GM21737 (cell line): Measurements from ENCODE around the gene SRRD.

Experiments used
- ATAC-seq: cut with Tn5 transposase; IDR thresholded peaks from one replicate; pipeline ENCODE4 v1.9.1; 2021; ENCODE audit warnings: mild to moderate bottlenecking, moderate library complexity; ENCODE audit not compliant: unreplicated experiment

The SRRD gene

DNA sequence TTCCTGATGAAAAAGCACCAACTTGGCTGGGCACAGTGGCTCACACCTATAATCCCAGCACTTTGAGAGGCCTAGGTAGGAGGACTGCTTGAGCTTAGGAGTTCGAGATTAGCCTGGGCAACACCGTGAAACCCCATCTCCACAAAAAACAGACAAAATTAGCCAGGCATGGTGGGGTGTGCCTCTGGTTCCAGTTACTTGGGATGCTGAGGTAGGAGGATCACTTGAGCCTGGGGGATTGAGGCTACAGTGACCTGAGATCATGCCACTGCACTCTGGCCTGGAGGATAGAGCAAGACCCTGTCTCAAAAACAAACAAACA lies 3.1 kb upstream of the SRRD start:
- no peak for ATAC-seq

GRCh38 chr22:26481112-26481693 lies 2.5 kb upstream of the SRRD start:
- no peak for ATAC-seq

GRCh38 chr22:26481694-26482093 lies 2.0 kb upstream of the SRRD start:
- ATAC-seq: no peak

DNA sequence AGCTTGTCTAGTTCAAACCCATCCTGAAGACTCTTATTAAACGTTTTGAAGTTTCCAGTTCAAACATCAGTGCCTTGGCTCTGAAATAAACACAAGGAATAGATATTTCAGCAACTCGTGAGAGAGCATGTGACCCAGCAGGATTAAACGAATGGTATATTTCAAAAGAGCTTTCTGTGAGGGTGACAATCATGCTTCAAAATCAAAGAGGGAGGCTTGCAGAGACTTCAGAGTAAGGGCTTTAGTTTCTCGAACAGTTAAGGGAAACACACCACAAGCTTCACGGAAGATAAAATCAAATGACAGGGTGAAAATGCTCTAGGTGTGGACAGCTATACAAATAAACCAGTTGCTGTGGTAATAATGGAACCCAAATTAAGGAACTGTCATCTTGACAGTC lies 1.5 kb upstream of the SRRD start:
- ATAC-seq: no peak

DNA sequence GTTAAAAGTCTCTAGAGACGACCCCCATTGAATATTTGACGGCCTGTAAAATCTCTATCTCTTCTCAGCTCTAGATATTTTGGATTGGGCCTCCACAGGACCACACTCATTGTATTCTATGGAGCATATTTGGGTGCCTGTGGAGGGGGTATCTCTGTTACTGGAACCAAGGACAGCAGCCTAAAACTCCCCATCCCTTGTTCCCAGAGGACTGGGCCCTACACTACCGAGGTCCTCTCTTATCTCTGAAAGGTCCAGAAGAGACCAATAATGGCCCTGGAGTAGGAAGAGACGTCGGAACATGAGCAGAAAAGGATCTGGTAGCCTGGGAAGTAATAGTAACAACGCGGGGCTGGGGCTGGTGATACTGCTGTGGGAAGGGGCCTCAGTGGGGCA lies 636 bp upstream of the SRRD start:
- ATAC-seq: no peak

- peak; percentile 7 for ATAC-seq
Observed at GRCh38 chr22:26484360-26484706, 656 bp downstream of the SRRD start.

DNA sequence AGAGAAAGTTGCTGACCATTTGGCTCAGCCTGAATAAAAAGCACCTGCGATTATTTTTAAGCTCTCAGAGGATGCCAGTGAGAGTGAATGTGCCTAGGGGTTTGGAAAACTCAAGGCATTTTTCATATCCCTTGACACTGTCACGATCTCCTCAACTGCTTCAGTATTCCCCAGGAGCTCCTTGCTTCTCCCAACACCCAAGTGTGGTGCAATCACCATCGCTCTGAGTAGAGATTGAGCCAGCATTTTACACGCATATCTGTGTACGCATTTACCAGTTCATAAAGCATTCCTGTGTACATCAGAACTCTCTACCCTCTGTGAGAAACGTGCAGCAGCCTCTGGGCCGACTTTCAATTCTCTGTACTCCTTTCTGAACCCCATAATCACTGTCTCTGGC lies 1.3 kb downstream of the SRRD start:
- no peak for ATAC-seq

GRCh38 chr22:26485806-26486390 lies 2.2 kb downstream of the SRRD start:
- no peak for ATAC-seq

GRCh38 chr22:26486394-26486793 lies 2.7 kb downstream of the SRRD start:
- no peak for ATAC-seq

GRCh38 chr22:26487996-26488395 lies 4.3 kb downstream of the SRRD start:
- no peak for ATAC-seq

GRCh38 chr22:26489447-26490036 lies 5.9 kb downstream of the SRRD start:
- ATAC-seq: no peak

DNA sequence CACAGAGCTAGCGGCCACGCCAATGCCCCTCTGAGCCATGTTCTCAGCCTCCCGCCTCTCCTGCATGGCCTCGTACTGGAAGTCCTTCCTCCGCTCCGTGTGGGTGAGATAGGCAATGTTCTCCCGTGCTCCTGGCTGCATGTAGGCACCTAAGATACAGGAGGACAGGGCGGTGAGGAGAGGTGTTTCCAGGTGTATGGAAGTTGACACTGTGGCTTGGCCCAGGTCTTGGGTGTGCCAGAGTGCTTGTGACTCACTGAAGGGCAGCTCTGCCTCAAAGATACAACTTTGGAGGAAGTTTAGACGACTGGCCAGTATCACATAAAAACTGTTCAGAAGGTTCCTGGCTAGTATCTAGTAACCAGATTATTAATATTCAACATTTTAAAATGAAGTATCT lies 8.5 kb downstream of the SRRD start:
- ATAC-seq: no peak

GRCh38 chr22:26494506-26494905 lies 10.8 kb downstream of the SRRD start:
- no peak for ATAC-seq

DNA sequence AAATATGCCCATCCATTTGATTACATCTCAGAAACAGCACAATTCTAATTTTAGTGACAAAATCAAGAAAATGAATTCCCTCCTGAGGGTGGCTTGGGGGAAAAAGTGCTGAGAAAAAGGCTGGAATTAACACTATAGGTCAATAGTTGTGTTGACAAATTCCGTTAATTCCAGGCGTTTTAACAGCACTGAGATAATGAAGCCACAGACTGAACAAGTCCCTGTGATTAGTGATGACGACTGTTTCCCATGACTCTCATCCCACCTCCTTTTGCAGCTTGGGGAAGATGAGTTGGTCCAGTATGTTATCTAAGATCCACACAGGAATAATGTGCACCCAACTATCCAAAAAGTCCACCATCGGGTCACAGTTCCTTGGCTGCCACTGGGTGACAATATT lies 12.8 kb downstream of the SRRD start:
- no peak for ATAC-seq

DNA sequence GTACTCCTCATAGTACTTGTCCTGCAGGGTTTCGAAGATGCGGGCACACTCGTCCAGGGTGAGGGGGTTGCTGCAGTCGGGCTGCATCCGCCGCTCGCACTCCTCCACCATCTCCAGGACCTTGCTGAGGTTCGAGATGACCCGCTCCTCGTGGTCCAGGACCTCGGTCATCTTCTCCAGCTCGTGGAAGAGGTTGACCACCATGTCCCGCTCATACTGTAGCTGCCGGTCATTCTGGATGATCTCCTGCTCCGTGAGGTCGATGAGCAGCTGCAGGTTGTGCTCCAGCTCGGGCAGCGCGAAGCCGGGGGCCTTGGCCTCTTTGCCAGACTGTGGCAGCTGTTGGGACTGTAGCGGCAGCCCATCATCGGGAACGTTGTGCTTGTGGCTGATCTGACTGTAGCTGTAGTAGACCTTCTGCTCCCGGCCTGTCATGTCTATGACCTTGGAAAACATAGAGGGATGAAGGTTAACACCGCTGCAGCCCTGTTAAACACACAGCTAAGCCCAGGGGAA lies 15.6 kb downstream of the SRRD start:
- no peak for ATAC-seq

GRCh38 chr22:26501996-26502395 lies 18.3 kb downstream of the SRRD start:
- no peak for ATAC-seq

DNA sequence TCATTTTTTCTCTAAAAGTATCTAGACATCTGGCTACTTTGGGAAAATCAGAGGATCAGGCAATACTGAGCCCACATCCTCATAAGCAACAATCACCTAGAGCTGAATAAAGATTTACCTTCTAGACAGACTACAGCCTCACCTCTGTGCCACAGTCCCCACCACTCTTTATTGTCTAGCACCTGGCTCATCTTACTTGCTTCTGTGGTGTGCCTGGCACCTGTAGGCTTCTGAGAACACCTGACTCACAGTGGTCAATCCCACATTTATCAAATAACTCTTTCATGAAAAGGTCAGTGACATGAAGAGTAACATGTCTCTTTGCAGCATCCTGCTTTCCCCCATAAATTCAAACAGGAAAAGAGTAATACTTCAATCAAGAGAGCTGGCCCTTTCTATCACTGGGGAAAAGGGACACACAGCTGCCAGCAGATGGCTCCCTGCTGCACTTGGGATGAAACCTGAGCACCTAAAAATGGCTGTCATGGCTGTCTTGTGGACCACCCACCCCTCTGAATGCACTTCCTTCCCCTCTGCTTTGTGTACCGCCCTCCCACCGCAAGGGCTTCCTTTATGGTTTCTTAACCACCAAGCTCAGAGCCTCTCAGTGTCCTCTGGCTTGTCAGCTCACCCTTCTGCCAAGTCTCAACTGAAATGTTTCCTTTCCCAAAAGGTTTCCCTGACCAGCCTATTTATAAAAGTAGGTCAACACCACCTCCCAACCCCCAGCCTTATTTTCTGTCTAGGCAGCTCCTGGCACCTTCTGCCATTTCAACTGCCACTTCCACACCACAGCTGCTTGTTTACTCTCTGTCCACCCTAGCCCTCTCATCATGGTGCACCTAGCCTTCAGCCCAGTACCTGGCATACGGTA lies 19.2 kb downstream of the SRRD start:
- no peak for ATAC-seq

DNA sequence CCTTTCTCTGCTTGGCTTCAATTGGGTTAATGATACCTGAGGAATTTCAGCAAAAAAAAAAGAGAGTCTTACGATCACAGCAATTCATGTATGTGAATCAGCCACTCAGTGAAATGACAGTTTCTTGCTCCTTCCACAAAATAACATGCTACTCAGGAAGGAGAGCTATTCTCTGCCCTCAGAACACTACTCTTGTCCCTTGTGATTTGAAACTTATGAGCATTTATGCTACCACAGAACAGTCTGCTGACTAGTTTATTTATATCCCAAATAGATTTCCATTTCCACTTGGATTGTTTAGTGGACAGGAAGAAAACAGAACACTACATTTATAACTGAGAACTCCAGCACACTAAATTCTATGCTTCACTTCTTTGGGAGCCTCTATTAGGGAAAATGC lies 20.1 kb downstream of the SRRD start:
- no peak for ATAC-seq

DNA sequence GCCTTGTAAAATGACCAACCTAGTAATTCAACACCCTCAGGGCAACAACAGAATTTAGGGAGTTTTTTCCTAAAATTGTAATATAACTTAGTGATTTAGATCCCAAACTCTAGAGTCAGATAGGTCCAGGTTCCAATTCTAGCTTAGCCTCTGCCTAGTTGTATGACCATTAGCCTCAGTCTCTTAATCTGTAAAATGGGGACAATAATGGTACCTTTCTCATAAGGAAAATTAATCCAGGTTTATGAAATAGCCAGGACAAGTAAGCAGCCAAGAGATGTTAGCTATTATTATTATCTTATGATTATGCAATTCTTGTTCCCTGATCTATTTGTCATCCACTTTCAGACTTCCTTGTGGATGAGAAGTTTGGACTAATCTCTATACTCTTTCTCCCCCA lies 24.5 kb downstream of the SRRD start:
- no peak for ATAC-seq

DNA sequence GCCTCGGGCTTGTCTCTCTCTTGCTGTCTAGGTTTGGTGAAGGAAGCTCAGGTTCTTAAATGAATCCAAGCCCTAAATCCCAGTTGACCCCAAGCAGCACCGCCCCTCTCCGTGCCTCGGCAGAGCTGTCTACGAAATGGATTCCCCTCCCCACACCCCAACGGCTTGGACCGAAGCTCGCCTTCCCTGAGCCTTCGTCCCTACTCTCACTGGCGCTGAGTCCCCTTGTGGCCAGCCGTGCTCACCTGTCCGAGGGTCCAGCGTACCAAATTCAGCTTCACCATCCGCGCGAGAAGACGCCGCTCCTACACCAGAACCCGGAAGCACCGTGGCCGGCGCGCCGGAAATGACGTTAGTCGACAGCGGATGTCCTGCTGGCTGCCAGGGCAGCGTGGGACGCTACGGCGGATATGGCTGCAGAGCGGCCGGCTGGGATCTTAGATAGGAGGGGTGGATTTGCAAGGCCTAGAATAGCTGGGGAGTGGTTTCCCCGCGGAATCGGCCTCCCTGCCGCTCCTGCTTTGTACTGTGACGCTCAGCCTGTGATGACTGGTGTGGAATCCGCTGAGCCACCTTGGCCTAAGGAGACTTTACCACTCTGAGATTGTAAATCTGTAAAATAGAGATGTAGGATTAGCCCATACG lies 28.6 kb downstream of the SRRD start, which contains the start of gene TFIP11:
TFIP11 (minus strand) TSS at position 325 of the 645 bp plus-strand sequence. CDS start 2,201 bp downstream, outside the sequence.
- ATAC-seq: peak; percentile 95

GRCh38 chr22:26513838-26514237 lies 30.2 kb downstream of the SRRD start:
- ATAC-seq: no peak
